ENCODE measurements around the gene DNAJC1.

DNA sequence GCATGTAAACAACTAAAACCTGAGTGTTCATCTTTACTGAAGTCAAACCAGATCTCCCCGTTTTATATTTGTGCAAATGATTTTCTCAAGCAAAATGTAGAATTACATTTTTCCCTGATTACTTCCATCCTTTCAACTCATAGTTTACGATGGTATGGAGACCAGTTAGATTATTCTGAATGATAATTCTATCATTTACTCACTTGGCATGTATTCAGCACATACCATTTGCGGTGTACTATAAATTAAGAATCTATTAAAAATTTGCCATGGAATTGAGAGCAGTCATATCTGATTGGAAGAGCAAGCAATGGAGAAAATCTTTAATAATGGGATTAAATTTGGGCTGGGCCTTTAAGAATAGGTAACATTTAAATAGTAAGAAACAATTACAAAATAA is 22.4 kb downstream of the DNAJC1 start:
- TF ChIP-seq, protein P1, sequence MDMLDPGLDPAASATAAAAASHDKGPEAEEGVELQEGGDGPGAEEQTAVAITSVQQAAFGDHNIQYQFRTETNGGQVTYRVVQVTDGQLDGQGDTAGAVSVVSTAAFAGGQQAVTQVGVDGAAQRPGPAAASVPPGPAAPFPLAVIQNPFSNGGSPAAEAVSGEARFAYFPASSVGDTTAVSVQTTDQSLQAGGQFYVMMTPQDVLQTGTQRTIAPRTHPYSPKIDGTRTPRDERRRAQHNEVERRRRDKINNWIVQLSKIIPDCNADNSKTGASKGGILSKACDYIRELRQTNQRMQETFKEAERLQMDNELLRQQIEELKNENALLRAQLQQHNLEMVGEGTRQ (IDR thresholded peaks at IDR 0.05) = no peak
- TF ChIP-seq KDM1A (IDR thresholded peaks at IDR 0.05; ENCODE audit: low read depth) (no peak), POLR2A (IDR thresholded peaks at IDR 0.05; ENCODE audit: low read length) (no peak)
